Natural killer cell (primary cell): ENCODE results near the gene SERPINA12. TPM values are rescaled to one million over a fixed set of nuclear protein-coding genes. Genes with fewer than 3 reads are reported as not detected.

Source experiments
- ATAC-seq, 3 donors: fragments of 150-1000 bp in 2 of 3; fragments of 200-7000 bp in 1 of 3; cut with Tn5 transposase; 1 replicate in 1 of 3; 2 replicates in 2 of 3; pipeline ENCODE4 v1.10.0; 2021; ENCODE audit warnings: mild to moderate bottlenecking in 2 of 3, moderate library complexity in 2 of 3
- DNase-seq, 2 donors: peaks; one replicate each; pipeline versions ENCODE4 v3.0.0 to v3.0.0-alpha.2; 2013 to 2021; ENCODE audit warnings: mixed read lengths in 1 of 2
- H3K27ac ChIP-seq: one replicate; pipeline ENCODE4 v1.5.1; 2013; ENCODE audit warnings: mild to moderate bottlenecking, low read length
- H3K27me3 ChIP-seq: one replicate; pipeline ENCODE4 v1.6.1; 2013; ENCODE audit warnings: low read length; ENCODE audit not compliant: control insufficient read depth, insufficient read depth
- H3K36me3 ChIP-seq: one replicate; pipeline ENCODE4 v1.6.1; 2013; ENCODE audit warnings: low read length; ENCODE audit not compliant: control insufficient read depth, insufficient read depth
- H3K4me1 ChIP-seq: one replicate; pipeline ENCODE4 v1.6.1; 2013; ENCODE audit warnings: low read length; ENCODE audit not compliant: control insufficient read depth, insufficient read depth
- H3K4me3 ChIP-seq: one replicate; pipeline ENCODE4 v1.5.1; 2013; ENCODE audit warnings: low read length
- H3K9me3 ChIP-seq: one replicate; pipeline ENCODE4 v1.6.1; 2013; ENCODE audit warnings: low read length; ENCODE audit not compliant: control insufficient read depth, insufficient read depth
- H3K27ac Mint-ChIP-seq, 2 donors: one replicate each; pipeline ENCODE4 v1.8.0; 2022; ENCODE audit warnings: mild to moderate bottlenecking in 2 of 2, mixed read lengths in 2 of 2, moderate library complexity in 1 of 2
- H3K27me3 Mint-ChIP-seq, 2 donors: one replicate each; pipeline ENCODE4 v1.8.0; 2022; ENCODE audit warnings: low read depth in 2 of 2, mixed read lengths in 2 of 2
- H3K36me3 Mint-ChIP-seq: one replicate; pipeline ENCODE4 v1.8.0; 2022; ENCODE audit warnings: mixed read lengths
- H3K4me1 Mint-ChIP-seq, 2 donors: one replicate each; pipeline ENCODE4 v1.8.0; 2022; ENCODE audit warnings: mixed read lengths in 2 of 2
- H3K4me3 Mint-ChIP-seq: one replicate; pipeline ENCODE4 v1.8.0; 2022; ENCODE audit warnings: mild to moderate bottlenecking, moderate library complexity, mixed read lengths
- H3K9me3 Mint-ChIP-seq, 2 donors: one replicate each; pipeline ENCODE4 v1.8.0; 2022; ENCODE audit warnings: mixed read lengths in 2 of 2
- CTCF ChIP-seq: fragments of 200-600 bp; IDR thresholded peaks from one replicate; pipeline ENCODE4 v1.8.0; 2022; ENCODE audit warnings: antibody characterized with exemption
- WGBS: methylation state at CpG from one replicate; pipeline ENCODE4 v1.1.7; 2013; ENCODE audit warnings: missing lambda C conversion rate; ENCODE audit not compliant: insufficient coverage; 5-methylcytosine and 5-hydroxymethylcytosine counted together
- intact Hi-C: fragments of 100-400 bp; cut with micrococcal nuclease; formaldehyde crosslinking; loops from one replicate; pipeline ENCODE4 v1.14.2; 2022
- total RNA-seq, 4 donors: library from RNA; stranded (reverse); fragments of 120-200 nt in 1 of 4; gene quantifications; one replicate each; pipeline versions ENCODE4 v1.2.3 to v1.2.4, GENCODE V29; 2013 to 2022

SERPINA12 gene
- total RNA-seq, 3 donors from 2014 or later (not counting 1 experiment from before 2014, with no cell fraction given): not detected

DNA sequence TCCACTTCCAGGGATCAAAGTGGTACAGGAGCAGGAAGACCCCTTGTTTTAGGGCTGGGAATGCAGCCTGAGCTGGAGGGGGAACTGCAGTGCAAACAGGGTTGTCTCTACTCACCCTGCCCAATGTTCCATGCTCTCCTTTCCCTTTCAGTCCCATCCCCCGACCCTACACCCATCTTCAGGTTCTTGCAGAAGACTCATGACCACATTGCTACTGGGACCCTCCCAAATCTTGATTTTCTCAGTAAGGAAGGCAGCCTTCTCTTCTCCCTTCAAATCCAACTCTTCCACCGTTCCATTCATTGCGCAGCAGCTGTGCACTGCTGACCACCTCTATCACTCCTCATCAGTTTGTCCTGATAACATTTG, 58.6 kb downstream of the SERPINA12 start:
- Mint-ChIP-seq H3K27me3 (peaks cover 10 to 53% of the 10 kb centered on the region in 2 donors), H3K9me3 (no peaks in the 10 kb centered on the region)
- no peak for ATAC-seq

GRCh38 chr14:94449930-94450329, 59.3 kb downstream of the SERPINA12 start:
- 83% methylated on average over 5 of the region's 6 CpGs for WGBS
- Mint-ChIP-seq H3K27me3 (peaks cover 10 to 46% of the 10 kb centered on the region in 2 donors), H3K4me3 (no peak overlapping the region), H3K36me3 (no peaks in the 10 kb centered on the region), H3K9me3 (no peaks in the 10 kb centered on the region), H3K4me1 (no peaks in the 10 kb centered on the region), H3K27ac (no peak overlapping the region)
- ATAC-seq: no peak
- no peak for DNase-seq
- TF ChIP-seq CTCF: no peak
- Histone ChIP-seq H3K36me3 (no peaks in the 10 kb centered on the region), H3K4me1 (no peaks in the 10 kb centered on the region), H3K9me3 (no peaks in the 10 kb centered on the region), H3K4me3 (no peak overlapping the region), H3K27me3 (no peaks in the 10 kb centered on the region), H3K27ac (no peak overlapping the region)
- intact Hi-C loops: no loop called here

More for the DNA sequence above, 58.6 kb downstream of the SERPINA12 start:
- no peak for DNase-seq
- Histone ChIP-seq H3K36me3 (no peaks in the 10 kb centered on the region), H3K4me3 (no peak overlapping the region), H3K27ac (no peak overlapping the region), H3K27me3 (no peaks in the 10 kb centered on the region), H3K4me1 (no peaks in the 10 kb centered on the region), H3K9me3 (no peaks in the 10 kb centered on the region)
- no peak overlapping the region for H3K27ac Mint-ChIP-seq
- WGBS: 56% methylated on average over 3 of the region's 3 CpGs
- no peak overlapping the region for H3K4me3 Mint-ChIP-seq
- intact Hi-C loops: no loop called here
- H3K4me1 Mint-ChIP-seq: no peaks in the 10 kb centered on the region
- no peak for TF ChIP-seq CTCF
- H3K36me3 Mint-ChIP-seq: no peaks in the 10 kb centered on the region

DNA sequence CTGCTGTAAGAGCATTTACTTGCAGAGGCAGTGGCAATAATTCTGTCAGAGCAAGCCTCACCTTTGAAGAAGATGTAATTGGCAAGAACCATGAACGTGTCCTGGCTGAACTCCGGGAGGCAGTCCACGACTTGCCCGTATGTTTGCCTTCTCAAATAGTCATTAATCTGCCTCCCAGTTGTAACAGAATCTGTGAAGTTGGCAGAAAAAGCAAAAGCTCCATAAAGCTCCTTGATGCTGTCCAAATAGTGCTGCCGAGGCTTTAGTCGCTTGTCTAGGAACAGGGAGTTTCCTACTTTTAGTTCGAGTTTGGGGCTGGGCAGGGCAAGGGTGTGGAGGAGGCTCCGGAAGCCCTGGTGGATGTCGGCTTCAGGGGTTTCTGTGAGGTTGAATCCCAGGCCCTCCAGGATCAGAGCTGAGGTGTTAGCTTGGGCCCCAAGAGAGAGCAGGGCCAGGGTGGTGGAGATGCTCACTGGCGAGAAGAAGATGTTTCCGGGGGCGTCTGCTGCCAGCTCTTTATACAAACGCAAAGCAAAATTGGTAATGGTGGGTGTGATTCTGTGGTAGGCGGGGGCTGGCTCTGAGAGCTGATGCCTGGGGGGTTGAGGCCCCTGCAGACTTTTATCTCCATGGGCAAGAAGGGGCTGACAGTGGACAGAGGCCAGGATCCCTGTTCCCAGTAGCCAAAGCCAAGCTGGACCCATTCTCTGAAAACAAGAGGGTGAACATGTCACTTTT, 61.0 kb downstream of the SERPINA12 start:
- Histone ChIP-seq H3K27ac (no peak overlapping the region), H3K4me1 (no peaks in the 10 kb centered on the region), H3K4me3 (no peak overlapping the region), H3K27me3 (no peaks in the 10 kb centered on the region), H3K36me3 (no peaks in the 10 kb centered on the region), H3K9me3 (no peaks in the 10 kb centered on the region)
- Mint-ChIP-seq H3K36me3 (no peaks in the 10 kb centered on the region), H3K4me1 (no peaks in the 10 kb centered on the region), H3K4me3 (no peak overlapping the region), H3K27ac (no peak overlapping the region), H3K27me3 (peaks cover 11 to 39% of the 10 kb centered on the region in 2 donors), H3K9me3 (no peaks in the 10 kb centered on the region)
- no peak for TF ChIP-seq CTCF
- intact Hi-C loops: no loop called here
- DNase-seq: no peak
- 84% methylated on average over 14 of the region's 14 CpGs for WGBS
- no peak for ATAC-seq

- intact Hi-C loops: no loop called here
- no peak overlapping the region for H3K4me3 Mint-ChIP-seq
- no peaks in the 10 kb centered on the region for H3K27me3 ChIP-seq
- H3K36me3 Mint-ChIP-seq: no peaks in the 10 kb centered on the region
- DNase-seq (no peak), ATAC-seq (no peak)
- no peaks in the 10 kb centered on the region for H3K9me3 Mint-ChIP-seq
- TF ChIP-seq CTCF: no peak
- H3K27ac Mint-ChIP-seq: no peak overlapping the region
- H3K27ac ChIP-seq: no peak overlapping the region
- peaks cover 11 to 34% of the 10 kb centered on the region in 2 donors for H3K27me3 Mint-ChIP-seq
- no peaks in the 10 kb centered on the region for H3K4me1 Mint-ChIP-seq
- H3K4me3 ChIP-seq: no peak overlapping the region
- H3K36me3 ChIP-seq: no peaks in the 10 kb centered on the region
- WGBS: 78% methylated on average over 2 of the region's 3 CpGs
- H3K4me1 ChIP-seq: no peaks in the 10 kb centered on the region
- no peaks in the 10 kb centered on the region for H3K9me3 ChIP-seq
Measured at GRCh38 chr14:94447206-94447605, 62.1 kb downstream of the SERPINA12 start.
